Stimulated activated CD4-positive, alpha-beta T cell treated with anti-CD3 and anti-CD28 coated beads, Interleukin-4, amount 100 ng/mL, for 48 hours (primary cell): ENCODE data around the gene RCC2.
A peak's percentile ranks its signal among the peaks of the same experiment; 100 is the strongest.

ENCODE experiments used
- DNase-seq, 2 donors: peaks; one replicate each; pipeline ENCODE4 v3.0.0-alpha.2; 2020; ENCODE audit warnings: low read depth in 2 of 2

RCC2 gene

DNA sequence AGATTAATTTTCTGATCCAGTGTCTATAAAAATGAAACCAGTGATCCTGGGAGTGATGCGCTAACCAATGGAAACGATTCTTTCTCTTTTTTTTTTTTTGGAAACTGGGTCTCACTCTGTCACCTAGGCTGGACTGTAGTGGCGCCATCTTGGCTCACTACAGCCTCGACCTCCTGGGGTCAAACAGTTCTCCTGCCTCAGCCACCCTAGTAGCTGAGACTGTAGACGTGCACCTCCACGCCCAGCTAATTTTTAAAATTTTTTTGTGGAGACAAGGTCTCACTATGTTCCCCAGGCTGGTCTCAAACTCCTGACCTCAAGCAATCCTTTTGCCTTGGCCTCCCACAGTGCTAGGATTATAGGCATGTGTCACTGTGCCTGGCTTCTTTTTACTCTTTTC, 3.4 kb upstream of the RCC2 start:
- no peak for DNase-seq

GRCh38 chr1:17441993-17442357, 2.5 kb upstream of the RCC2 start:
- DNase-seq: no peak

DNA sequence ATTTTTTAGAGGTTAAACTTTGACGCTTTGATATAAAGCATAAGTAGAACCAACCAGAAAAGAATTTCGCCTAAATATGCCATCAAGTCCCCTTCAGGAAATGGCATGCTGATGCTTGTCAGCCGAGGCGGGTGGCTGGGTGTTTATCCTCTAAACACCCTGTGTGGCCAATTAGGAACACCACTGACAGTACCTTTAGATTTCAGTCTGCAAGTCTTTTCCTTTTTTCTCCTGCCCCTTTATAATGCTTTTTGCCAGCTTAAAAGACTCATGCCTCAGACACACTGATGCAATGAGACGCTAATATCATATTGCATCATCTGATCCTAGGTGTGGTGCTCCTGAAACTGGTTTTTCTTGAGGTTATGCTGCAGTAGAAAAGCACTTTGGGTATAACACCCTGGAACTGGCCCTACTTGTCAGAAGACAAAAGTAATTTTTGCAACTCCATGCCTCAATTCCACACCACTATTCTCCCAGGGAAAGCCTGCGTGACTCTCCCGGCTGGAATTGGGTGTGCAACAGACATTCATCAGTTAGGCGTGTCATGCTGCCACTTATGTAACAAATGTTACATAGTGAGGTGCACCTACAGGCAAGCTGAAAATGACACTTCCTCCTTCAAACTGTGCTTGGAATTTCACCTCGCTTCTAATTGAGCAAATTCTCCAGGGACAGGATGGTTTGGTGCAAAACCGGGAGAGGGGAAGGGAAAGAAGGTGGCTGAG, 2.0 kb upstream of the RCC2 start:
- DNase-seq: no peak

GRCh38 chr1:17440827-17441168, 1.3 kb upstream of the RCC2 start:
- DNase-seq: no peak

DNA sequence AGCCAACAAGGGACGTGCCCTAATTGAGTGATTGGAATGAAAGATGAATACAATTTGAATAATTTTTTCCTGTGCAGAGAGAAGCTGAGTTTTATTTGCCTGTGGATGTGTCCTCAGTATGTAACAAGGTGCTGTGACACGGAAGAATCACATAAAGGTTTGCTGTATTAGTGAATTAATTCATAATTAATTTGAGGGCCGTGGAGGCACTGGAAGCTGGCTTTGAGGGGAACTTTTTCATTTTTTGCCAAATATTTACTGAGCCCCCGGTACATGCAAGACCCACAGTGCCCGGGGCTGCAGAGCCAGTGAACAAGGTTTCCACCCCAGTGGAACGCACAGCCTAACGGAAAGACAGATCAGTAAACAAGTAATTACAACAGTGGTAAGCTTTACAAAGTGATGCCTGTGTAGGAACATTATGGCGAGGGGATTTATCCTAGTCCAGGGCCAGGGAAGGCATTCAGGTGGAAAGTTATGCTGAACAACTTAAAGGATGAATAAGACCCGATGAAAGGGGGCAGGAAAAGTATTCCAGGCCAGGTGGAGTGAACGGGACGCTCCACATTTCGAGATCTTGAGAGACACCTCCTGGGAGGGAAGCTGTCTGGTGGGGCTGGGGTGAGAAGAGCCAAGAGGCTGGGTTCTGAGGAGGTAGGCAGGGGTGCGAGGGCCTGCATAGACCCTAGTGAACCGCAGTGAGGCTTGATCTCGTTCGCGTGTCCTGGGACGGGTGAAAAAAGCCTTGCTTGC, 773 bp upstream of the RCC2 start:
- DNase-seq: no peak

GRCh38 chr1:17438318-17439249, 893 bp downstream of the RCC2 start:
- DNase-seq: peak; percentile 59 to 72

GRCh38 chr1:17437580-17438317, 1.7 kb downstream of the RCC2 start:
- peak; percentile 45 to 48 for DNase-seq

- no peak for DNase-seq
Measured at GRCh38 chr1:17437260-17437579, 2.3 kb downstream of the RCC2 start.

DNA sequence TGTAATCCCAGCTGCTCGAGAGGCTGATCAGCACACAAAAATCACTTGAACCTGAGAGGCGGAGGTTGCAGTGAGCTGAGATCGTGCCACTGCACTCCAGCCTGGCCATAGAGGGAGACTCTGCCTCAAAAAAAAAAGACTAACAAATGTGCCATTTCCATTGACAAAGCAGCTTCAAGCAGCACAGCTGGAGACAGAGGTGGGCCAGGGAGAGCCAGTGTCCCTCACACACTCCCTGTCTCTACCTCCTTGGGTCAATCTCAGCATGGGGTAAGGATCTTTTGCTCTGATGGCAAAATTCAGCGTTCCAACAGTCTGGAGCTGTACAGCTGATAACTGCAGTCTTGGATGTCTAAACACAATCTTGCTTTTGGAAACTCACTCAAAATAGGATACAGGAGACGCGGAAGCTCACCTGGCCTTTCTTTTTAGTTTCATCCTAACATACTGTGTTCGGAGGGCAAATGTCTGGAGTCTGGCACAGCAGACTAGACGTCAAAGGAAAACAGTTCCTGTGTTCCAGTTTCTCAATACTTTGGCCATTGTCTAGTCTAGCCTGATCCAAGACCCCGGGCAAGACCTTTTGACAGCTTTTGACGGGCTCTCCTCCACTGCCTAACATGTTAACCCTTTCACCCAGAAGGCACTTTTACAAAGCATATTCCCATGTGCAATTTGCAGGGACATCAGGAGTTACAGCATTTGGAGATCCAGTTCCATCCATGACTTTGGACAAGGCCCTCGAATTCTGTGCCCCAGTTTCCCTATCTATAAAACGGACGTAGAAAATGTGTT, 2.9 kb downstream of the RCC2 start:
- DNase-seq: no peak

DNA sequence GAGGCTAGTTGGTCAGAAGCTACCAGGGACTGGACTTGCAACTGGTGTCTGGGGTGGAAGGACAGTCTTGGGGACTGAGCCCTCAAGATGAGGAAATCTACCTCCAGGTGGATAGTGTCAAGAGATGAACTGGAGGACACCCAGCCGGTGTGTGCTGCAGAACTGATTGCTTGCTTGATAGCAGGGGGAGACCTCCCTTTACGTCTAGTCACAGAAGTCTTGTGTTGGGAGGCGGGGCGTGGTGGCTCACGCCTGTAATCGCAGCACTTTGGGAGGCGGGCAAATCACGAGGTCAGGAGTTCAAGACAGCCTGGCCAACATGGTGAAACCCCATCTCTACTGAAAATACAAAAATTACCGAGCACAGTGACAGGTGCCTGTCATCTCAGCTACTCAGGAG, 4.9 kb downstream of the RCC2 start:
- no peak for DNase-seq

DNA sequence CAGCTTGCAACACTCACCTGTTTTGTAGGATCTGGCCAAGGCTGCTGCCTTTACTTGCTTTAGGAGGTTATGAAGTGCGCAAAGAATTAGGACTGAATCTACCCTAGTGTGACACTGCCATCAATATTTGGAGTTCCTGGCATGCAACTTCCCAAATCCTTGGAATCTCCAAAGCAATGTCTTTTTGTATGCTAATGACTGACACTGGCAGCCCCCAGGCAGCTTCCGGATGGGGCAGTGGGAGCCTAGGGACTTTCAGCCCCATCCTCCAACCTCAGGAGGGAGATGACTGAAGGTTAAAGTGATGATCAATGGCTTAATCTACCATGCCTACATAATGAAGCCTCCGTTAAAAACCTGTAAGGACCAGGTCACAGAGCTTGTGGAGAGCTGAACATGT, 5.5 kb downstream of the RCC2 start:
- DNase-seq: no peak

GRCh38 chr1:17433261-17433660, 6.2 kb downstream of the RCC2 start:
- no peak for DNase-seq

- no peak for DNase-seq
Measured at GRCh38 chr1:17432412-17432811, 7.1 kb downstream of the RCC2 start.

GRCh38 chr1:17429183-17429582, 10.3 kb downstream of the RCC2 start:
- no peak for DNase-seq

DNA sequence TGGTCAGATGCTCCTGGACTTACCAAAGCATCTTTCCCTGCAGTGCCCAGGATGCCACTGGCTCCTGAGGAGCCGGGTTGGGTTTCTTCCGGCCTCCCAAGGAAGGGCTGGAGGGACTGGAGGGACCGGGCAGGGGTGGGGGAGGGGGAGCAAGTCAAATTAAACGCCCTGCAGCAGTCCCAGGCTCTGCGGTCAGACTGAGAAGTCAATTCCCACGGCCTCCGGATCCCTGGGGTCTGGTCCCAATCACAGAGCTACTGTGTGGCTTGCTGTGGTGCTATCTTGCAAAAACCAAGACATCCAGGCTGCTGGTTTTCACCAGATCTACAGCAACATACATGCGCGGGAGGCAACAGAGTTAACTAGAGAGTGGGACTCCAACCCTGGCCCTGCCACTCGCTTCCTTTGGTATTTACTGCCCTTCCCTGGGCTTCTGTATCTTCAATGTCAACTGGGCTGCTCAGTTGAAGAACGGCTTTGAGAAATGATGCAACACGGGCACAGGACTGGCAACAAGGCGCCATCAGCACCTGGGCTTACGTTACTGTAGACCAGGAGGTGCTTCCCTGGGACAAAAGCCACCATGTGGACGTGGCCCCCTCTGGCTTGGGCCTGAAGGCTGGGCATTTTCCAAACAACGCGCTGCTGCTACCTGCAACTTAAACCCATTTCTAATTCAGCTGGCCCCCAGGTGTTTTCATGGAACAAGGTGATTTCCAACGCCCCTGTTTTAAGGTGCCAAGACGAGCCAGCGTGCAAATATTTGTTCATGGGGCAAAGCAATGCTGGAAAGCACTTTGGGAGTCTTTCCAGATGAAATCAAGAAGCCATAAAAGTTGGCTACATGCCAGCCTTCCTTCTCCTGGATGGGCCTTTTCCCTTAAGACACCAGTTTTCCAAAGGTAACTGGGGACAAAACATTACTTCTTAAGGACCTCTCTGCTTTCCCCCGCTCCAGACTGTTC, 11.5 kb downstream of the RCC2 start:
- DNase-seq: no peak

DNA sequence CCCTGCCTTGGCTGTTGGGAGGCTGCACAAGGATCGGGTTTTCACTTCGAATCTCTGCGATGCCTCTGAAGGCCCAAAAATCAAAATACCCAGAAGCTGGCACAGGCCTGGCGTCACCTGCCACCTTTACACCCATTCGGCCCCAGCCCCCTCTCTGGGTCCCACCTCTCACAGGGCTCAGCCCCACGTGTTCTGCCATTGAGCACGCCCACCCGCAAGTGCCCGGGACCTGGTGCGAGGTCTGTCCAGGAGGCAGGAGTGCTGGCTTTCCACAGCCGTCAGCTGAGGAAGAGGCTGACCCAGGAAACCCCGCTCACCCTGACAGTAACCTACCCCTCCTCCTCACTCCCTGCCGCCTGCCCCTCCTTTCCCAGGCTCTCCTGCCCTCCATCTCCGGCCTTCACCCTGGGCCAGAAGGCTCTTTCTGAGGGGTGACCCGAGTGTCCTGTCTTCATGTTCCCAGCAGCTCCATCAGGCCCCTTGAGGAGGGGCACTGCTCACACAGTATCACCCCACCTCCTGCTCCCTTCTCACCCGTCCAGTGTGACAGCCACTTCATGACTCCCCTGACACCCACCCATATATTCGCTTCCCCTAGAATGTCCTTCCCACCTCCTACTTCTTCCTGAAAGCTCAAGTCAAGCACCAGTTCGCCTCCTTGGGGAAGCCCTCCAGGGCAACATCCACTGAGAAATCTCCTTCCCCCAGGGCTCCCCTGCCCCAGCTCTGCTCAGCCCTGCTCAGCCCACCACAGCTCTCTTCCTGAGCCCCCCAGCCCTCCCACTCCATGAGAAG, 13.5 kb downstream of the RCC2 start:
- no peak for DNase-seq

GRCh38 chr1:17423781-17424245, 15.7 kb downstream of the RCC2 start:
- no peak for DNase-seq

DNA sequence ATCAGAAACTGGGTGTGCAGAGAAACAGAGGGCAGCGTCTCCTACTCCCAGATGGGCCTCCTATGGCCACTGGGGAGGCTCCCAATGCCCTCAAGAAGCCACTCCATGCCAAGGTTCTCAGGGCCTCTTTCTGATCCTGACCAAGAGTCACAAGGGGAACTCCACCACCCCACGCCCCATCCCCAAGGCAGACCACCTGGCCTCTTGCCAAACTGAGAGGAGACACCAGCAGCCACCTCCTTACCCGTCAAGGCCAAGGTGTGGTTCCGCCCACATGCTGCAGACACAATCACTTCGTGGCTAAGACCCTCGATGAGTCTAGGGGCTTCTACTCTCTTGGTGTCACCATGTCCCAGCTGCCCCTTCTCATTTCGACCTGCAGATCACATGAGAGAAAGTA, 17.0 kb downstream of the RCC2 start:
- DNase-seq: no peak

- DNase-seq: no peak
Measured at GRCh38 chr1:17420391-17420918, 19.0 kb downstream of the RCC2 start.
